Calu3 (cell line): ENCODE measurements around the gene TSPAN15. TPM values are rescaled to one million over a fixed set of nuclear protein-coding genes. Genes with fewer than 3 reads are reported as not detected.

ENCODE experiments used
- BruUV-seq: library from RNA; stranded (reverse); fragments of 400-500 nt; replicated peaks from 2 replicates; lab custom pipeline; 2021; lab: Mats Ljungman, UMichigan
- CTCF ChIA-PET: fragments of 300-600 bp; sonication (Branson Sonifier 250); formaldehyde crosslinking; loops from one replicate; lab custom pipeline; 2022; ENCODE audit warnings: antibody characterized with exemption; lab: Charles Lee
- DNase-seq: peaks from one replicate; pipeline ENCODE4 v3.0.0; 2022
- H3K27ac Mint-ChIP-seq: one replicate; pipeline ENCODE4 v1.8.0; 2022; ENCODE audit warnings: mixed read lengths; ENCODE audit not compliant: unreplicated experiment
- H3K27me3 Mint-ChIP-seq: one replicate; pipeline ENCODE4 v1.8.0; 2022; ENCODE audit warnings: mixed read lengths; ENCODE audit not compliant: unreplicated experiment
- H3K36me3 Mint-ChIP-seq: one replicate; pipeline ENCODE4 v1.8.0; 2022; ENCODE audit warnings: mild to moderate bottlenecking, moderate library complexity, mixed read lengths; ENCODE audit not compliant: insufficient read depth, unreplicated experiment
- H3K4me1 Mint-ChIP-seq: one replicate; pipeline ENCODE4 v1.8.0; 2022; ENCODE audit warnings: mild to moderate bottlenecking, low read depth, mixed read lengths; ENCODE audit not compliant: unreplicated experiment
- H3K4me3 Mint-ChIP-seq: one replicate; pipeline ENCODE4 v1.8.0; 2022; ENCODE audit warnings: mild to moderate bottlenecking, low read depth, moderate library complexity, mixed read lengths; ENCODE audit not compliant: unreplicated experiment
- H3K9me3 Mint-ChIP-seq: one replicate; pipeline ENCODE4 v1.8.0; 2022; ENCODE audit warnings: low read depth, mixed read lengths; ENCODE audit not compliant: unreplicated experiment
- CTCF ChIP-seq: fragments of 200-600 bp; IDR thresholded peaks from one replicate; pipeline ENCODE4 v1.8.0; 2022; ENCODE audit warnings: antibody characterized with exemption; ENCODE audit not compliant: unreplicated experiment
- intact Hi-C: fragments of 100-400 bp; cut with micrococcal nuclease; formaldehyde crosslinking; loops from one replicate; pipeline ENCODE4 v1.10.0; 2022; ENCODE audit not compliant: unreplicated experiment
- total RNA-seq: library from RNA; stranded (reverse); gene quantifications from 2 replicates; pipeline ENCODE4 v1.2.3, GENCODE V29; 2022

Gene TSPAN15
- total RNA-seq, 1 experiment from 2014 or later: 137 TPM

GRCh38 chr10:69495666-69496065, 44.4 kb downstream of the TSPAN15 start:
- H3K27me3 Mint-ChIP-seq: no peaks in the 10 kb centered on the region
- H3K9me3 Mint-ChIP-seq: no peaks in the 10 kb centered on the region
- H3K36me3 Mint-ChIP-seq: peaks cover 45% of the 10 kb centered on the region
- BruUV-seq: no TSS peak
- H3K4me1 Mint-ChIP-seq: no peaks in the 10 kb centered on the region
- CTCF ChIA-PET: no interaction called here
- H3K27ac Mint-ChIP-seq: no peak overlapping the region
- DNase-seq: no peak
- H3K4me3 Mint-ChIP-seq: no peak overlapping the region
- intact Hi-C loops: no loop called here
- TF ChIP-seq CTCF: no peak

GRCh38 chr10:69496352-69497230, 45.3 kb downstream of the TSPAN15 start:
- no peak for DNase-seq
- intact Hi-C loops: no loop called here
- BruUV-seq: no TSS peak
- CTCF ChIA-PET: no interaction called here
- peaks cover 44% of the 10 kb centered on the region for H3K36me3 Mint-ChIP-seq
- H3K27ac Mint-ChIP-seq: no peak overlapping the region
- no peak overlapping the region for H3K4me3 Mint-ChIP-seq
- no peaks in the 10 kb centered on the region for H3K9me3 Mint-ChIP-seq
- no peaks in the 10 kb centered on the region for H3K27me3 Mint-ChIP-seq
- no peaks in the 10 kb centered on the region for H3K4me1 Mint-ChIP-seq
- TF ChIP-seq CTCF: no peak

DNA sequence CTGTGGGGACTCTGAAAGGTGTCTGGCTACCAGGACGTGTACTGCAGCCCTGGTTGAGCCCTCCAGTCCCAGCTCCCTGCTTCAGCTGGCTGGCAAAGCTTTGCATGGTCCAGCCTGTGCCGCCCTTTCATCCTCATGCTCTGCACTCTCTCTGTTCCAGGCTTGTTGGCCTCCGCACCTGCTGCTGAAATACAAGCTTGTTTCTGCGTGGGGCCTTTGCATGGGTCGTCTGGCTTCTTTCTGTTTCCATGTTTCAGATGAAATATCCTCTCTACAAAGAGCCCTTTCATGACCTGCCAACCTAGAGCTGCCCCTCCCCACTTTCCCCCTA, 45.9 kb downstream of the TSPAN15 start:
- peaks cover 40% of the 10 kb centered on the region for H3K36me3 Mint-ChIP-seq
- no peak overlapping the region for H3K4me3 Mint-ChIP-seq
- CTCF ChIA-PET: no interaction called here
- H3K4me1 Mint-ChIP-seq: no peaks in the 10 kb centered on the region
- no peak for DNase-seq
- no peaks in the 10 kb centered on the region for H3K9me3 Mint-ChIP-seq
- no peak for TF ChIP-seq CTCF
- H3K27me3 Mint-ChIP-seq: no peaks in the 10 kb centered on the region
- H3K27ac Mint-ChIP-seq: no peak overlapping the region
- BruUV-seq: no TSS peak
- intact Hi-C loops: no loop called here

GRCh38 chr10:69497611-69498390, 46.5 kb downstream of the TSPAN15 start:
- no peak overlapping the region for H3K27ac Mint-ChIP-seq
- TF ChIP-seq CTCF: no peak
- no TSS peak for BruUV-seq
- H3K36me3 Mint-ChIP-seq: peaks cover 35% of the 10 kb centered on the region
- H3K4me1 Mint-ChIP-seq: no peaks in the 10 kb centered on the region
- H3K4me3 Mint-ChIP-seq: no peak overlapping the region
- intact Hi-C loops: no loop called here
- no peaks in the 10 kb centered on the region for H3K27me3 Mint-ChIP-seq
- DNase-seq: no peak
- CTCF ChIA-PET: no interaction called here
- no peaks in the 10 kb centered on the region for H3K9me3 Mint-ChIP-seq
